ENCODE results near the gene FRY.

DNA sequence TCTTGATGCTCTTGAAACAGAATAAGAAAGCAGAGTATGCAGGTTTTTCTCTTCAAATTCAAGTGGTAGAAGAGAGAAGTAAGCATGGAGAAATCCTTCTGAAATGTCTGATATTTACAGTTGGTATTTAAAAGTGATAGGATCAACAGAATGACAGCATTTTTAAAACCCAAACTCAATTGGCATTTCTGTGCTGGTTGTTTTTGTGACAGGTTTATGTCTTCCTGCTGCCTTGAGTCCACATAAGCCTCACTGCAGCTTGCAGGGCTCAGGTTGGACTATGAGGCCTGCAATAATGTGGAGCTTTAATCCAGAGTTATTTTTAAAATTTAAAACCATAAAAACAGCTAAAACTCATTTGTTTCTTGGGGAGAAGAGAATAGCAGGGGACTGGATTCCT lies 178.5 kb downstream of the FRY start:
- no peak for TF ChIP-seq EZH2 (IDR thresholded peaks at IDR 0.05; ENCODE audit: borderline replicate concordance, insufficient read depth, low read depth, low read length, poor library complexity, severe bottlenecking)
- TF ChIP-seq, protein P1, sequence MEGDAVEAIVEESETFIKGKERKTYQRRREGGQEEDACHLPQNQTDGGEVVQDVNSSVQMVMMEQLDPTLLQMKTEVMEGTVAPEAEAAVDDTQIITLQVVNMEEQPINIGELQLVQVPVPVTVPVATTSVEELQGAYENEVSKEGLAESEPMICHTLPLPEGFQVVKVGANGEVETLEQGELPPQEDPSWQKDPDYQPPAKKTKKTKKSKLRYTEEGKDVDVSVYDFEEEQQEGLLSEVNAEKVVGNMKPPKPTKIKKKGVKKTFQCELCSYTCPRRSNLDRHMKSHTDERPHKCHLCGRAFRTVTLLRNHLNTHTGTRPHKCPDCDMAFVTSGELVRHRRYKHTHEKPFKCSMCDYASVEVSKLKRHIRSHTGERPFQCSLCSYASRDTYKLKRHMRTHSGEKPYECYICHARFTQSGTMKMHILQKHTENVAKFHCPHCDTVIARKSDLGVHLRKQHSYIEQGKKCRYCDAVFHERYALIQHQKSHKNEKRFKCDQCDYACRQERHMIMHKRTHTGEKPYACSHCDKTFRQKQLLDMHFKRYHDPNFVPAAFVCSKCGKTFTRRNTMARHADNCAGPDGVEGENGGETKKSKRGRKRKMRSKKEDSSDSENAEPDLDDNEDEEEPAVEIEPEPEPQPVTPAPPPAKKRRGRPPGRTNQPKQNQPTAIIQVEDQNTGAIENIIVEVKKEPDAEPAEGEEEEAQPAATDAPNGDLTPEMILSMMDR (IDR thresholded peaks at IDR 0.05) = no peak

All from B cell (primary cell).